GM15510 (cell line): ENCODE measurements around the gene RFC2.

ENCODE experiments used
- POLR2A ChIP-seq: IDR thresholded peaks from 3 replicates; pipeline ENCODE4 v1.6.1; 2011; ENCODE audit warnings: borderline replicate concordance; ENCODE audit not compliant: insufficient read length; ENCODE audit errors: extremely low read depth

Gene RFC2

DNA sequence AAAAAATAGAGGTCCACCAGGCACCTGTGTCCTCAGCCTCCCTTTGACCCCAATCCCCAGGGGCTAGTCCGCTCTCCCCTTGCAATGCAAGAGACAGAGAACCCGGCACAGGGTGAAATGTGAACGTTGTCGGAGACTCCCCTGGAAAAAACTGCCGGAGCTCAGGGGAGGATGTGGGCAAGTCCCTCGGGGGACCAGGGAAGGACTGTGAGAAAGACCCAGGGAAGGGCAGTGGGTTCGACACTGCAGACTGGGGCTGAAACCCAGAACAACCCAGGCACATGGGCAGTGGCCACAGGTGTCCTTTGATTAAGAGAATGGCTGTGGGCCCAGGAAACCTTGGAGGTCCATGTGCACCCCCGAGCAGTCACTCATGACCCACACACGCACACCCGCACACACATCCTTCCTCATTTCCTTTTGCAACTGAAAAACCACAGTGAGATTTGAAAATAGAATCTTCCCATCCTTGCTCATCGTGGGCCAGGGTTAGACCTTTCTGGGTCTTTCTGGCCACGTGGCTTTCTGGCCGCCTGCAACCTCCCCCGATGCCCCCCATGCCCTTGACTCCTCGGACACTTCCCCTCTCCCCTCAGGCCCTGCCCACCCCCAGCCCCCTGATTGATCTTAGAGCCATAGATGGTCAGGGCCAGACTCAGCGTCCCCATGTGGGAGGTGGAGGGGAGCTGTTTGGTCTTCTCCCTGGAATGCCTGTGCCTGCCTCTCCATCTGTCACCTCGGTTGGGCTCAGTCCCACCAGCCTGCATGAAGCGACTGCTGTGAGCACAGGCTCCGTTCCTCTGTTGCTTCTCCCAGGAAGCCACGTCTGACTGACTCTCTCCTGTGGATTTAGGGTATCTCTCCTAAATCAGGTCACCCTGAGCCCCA is 36.5 kb downstream of the RFC2 start:
- TF ChIP-seq POLR2A, result peak; percentile 27

GRCh38 chr7:74216361-74216761 is 37.8 kb downstream of the RFC2 start:
- no peak for TF ChIP-seq POLR2A

DNA sequence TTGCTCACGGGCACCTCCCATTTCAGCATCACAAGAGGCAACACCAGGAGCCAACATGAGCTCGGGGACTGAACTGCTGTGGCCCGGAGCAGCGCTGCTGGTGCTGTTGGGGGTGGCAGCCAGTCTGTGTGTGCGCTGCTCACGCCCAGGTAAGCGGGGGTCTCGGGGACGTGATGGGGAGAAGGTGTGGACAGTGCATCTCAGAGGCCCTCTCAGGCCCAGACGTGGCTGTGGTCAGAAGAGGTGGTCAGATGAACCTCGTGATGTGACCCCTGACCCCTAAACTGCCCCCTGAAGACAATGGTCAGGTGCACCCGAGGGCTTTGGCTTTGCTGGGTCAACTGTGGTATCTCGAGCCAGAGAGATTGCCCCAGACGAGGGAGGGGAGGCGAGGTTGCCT is 38.3 kb downstream of the RFC2 start:
- TF ChIP-seq POLR2A, result peak; percentile 16

GRCh38 chr7:74214816-74215630 is 39.2 kb downstream of the RFC2 start:
- TF ChIP-seq POLR2A, result peak; percentile 20

- no peak for TF ChIP-seq POLR2A
Measured at GRCh38 chr7:74212661-74213060, 41.5 kb downstream of the RFC2 start.

DNA sequence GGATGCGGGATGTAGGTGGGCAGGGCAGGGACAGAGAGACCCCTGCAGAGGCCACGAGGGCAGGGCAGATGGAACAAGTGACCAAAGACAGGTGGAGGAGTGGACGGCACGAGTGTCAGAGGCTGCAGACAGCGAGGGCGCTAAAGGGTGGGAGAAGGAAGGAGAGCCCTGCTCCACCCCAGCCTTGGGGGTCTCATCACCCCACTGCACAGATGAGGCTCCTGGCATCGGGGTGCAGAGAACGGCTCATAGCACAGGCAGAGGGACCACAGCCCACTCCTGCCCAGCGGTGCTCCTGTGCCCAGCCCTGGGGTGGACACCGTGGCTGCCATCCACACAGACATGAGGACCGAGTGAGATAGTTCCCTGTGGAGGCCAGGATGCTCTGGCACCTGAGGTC is 46.6 kb downstream of the RFC2 start:
- TF ChIP-seq POLR2A, result no peak

- no peak for TF ChIP-seq POLR2A
Measured at GRCh38 chr7:74206589-74207120, 47.5 kb downstream of the RFC2 start.

- TF ChIP-seq POLR2A, result no peak
Measured at GRCh38 chr7:74203956-74204618, 50.1 kb downstream of the RFC2 start.

GRCh38 chr7:74202841-74203556 is 51.2 kb downstream of the RFC2 start:
- no peak for TF ChIP-seq POLR2A

- TF ChIP-seq POLR2A, result no peak
Measured at GRCh38 chr7:74199551-74200355, 54.4 kb downstream of the RFC2 start.

- TF ChIP-seq POLR2A, result no peak
Measured at GRCh38 chr7:74197449-74198124, 56.6 kb downstream of the RFC2 start.

- TF ChIP-seq POLR2A, result no peak
Measured at GRCh38 chr7:74194686-74195085, 59.5 kb downstream of the RFC2 start.

DNA sequence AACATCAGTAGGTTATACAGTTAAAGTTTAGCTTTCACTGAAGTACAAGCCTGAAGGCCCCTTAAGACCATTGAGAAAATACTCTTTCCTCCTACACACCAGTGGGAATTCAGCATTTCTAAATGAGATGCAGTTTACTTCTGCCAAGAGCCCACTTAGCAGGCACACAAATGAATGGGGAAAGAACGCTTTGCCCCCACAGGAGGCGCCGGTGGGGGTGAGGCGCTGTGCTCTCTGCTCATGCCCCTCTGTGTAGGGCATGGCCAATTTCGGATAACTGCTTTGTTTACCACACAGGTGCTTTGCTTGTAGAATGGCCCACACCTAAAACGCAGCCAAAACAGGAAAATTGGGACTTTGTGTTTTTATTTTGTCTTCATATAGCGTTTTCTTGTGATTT is 60.3 kb downstream of the RFC2 start:
- TF ChIP-seq POLR2A, result no peak

- TF ChIP-seq POLR2A, result no peak
Measured at GRCh38 chr7:74193054-74193453, 61.1 kb downstream of the RFC2 start.

DNA sequence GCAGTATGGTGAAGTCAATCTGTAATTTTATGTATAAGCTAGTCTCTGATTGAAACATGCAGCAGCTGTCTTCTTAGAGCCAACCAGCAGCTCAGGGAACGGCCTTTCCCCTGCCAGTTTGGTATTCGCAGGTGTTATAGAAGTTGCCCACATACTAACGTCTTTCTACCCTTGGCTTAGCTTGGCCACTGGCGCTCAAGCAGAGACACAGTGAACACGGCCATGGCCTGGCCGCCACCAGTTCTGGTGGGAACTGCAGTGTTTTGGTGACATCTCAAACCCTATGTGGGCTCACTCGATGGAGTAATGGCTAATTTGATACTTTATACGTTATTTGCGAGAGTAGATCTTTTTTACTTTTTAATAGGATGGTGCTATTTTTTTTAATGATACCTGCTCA is 63.0 kb downstream of the RFC2 start:
- TF ChIP-seq POLR2A, result no peak
